Stomach (tissue), 4 donors: ENCODE data around the gene ASPRV1.

ENCODE experiments used
- CTCF ChIP-seq, 7 experiments: fragments of 450-650 bp in 4 of 7; fragments of 200-600 bp in 3 of 7; sonication (generic) in 3 of 7; IDR thresholded peaks; one replicate each; pipeline ENCODE4 v1.5.1; 2016 to 2019; ENCODE audit warnings: antibody characterized with exemption in 7 of 7, control low read depth in 2 of 7, mild to moderate bottlenecking in 1 of 7
- EP300 ChIP-seq: sonication (generic); formaldehyde crosslinking; IDR thresholded peaks from one replicate; pipeline ENCODE4 v1.6.1; 2017; ENCODE audit warnings: antibody characterized with exemption
- POLR2A ChIP-seq, 4 donors: fragments of 450-650 bp; IDR thresholded peaks; one replicate each; pipeline ENCODE4 v1.6.1; 2016; ENCODE audit warnings: antibody characterized with exemption in 4 of 4, control low read depth in 2 of 4, mild to moderate bottlenecking in 1 of 4, moderate library complexity in 1 of 4
- POLR2AphosphoS5 ChIP-seq, 3 donors: sonication (generic); formaldehyde crosslinking; IDR thresholded peaks; one replicate each; pipeline ENCODE4 v1.6.1; 2016; ENCODE audit warnings: antibody characterized with exemption in 3 of 3

- TF ChIP-seq EP300, result no peak
- no peak for TF ChIP-seq CTCF (IDR thresholded peaks at IDR 0.05)
- no peak for TF ChIP-seq POLR2A (IDR thresholded peaks at IDR 0.05)
- no peak for TF ChIP-seq POLR2AphosphoS5 (IDR thresholded peaks at IDR 0.05)
Observed at GRCh38 chr2:69960821-69961220, 610 bp downstream of the ASPRV1 start.
